GM12801 (cell line): ENCODE results near the gene C13orf46.

Source experiments
- CTCF ChIP-seq: IDR thresholded peaks from one replicate; pipeline ENCODE4 v1.5.1; 2011; ENCODE audit warnings: control low read depth; ENCODE audit not compliant: insufficient read length; ENCODE audit errors: extremely low read depth

The C13orf46 gene

GRCh38 chr13:113965383-113965874 lies 8.4 kb downstream of the C13orf46 start:
- TF ChIP-seq CTCF: no peak

GRCh38 chr13:113964251-113964995 lies 9.5 kb downstream of the C13orf46 start:
- TF ChIP-seq CTCF: no peak

GRCh38 chr13:113963376-113963775 lies 10.5 kb downstream of the C13orf46 start:
- no peak for TF ChIP-seq CTCF

GRCh38 chr13:113962975-113963374 lies 10.9 kb downstream of the C13orf46 start:
- no peak for TF ChIP-seq CTCF

GRCh38 chr13:113962386-113962785 lies 11.5 kb downstream of the C13orf46 start:
- no peak for TF ChIP-seq CTCF

GRCh38 chr13:113960276-113960948 lies 13.5 kb downstream of the C13orf46 start:
- no peak for TF ChIP-seq CTCF

- no peak for TF ChIP-seq CTCF
Measured at GRCh38 chr13:113959198-113959597, 14.7 kb downstream of the C13orf46 start.
